Stimulated activated naive B cell treated with anti-CD40 and anti-IgM and Interleukin-4, amounts not matched to agents 10 μg/mL and 1 μg/mL and 100 μg/mL, for 72 hours (primary cell): ENCODE measurements around the gene NRXN3.

Experiments
- ATAC-seq, 2 donors: fragments of 150-1000 bp; cut with Tn5 transposase; replicated peaks; 2 replicates each; pipeline ENCODE4 v1.10.0; 2021; ENCODE audit warnings: moderate library complexity in 1 of 2
- DNase-seq: peaks from one replicate; pipeline ENCODE4 v3.0.0; 2021
- H3K27ac Mint-ChIP-seq: one replicate; pipeline ENCODE4 v1.8.0; 2022; ENCODE audit warnings: mild to moderate bottlenecking, mixed read lengths
- H3K27me3 Mint-ChIP-seq, 2 donors: one replicate each; pipeline ENCODE4 v1.8.0; 2022; ENCODE audit warnings: mixed read lengths in 2 of 2
- H3K36me3 Mint-ChIP-seq, 2 donors: one replicate each; pipeline ENCODE4 v1.8.0; 2022; ENCODE audit warnings: mixed read lengths in 2 of 2, mild to moderate bottlenecking in 1 of 2
- H3K4me1 Mint-ChIP-seq, 2 donors: one replicate each; pipeline ENCODE4 v1.8.0; 2022; ENCODE audit warnings: mixed read lengths in 2 of 2, mild to moderate bottlenecking in 1 of 2
- H3K4me3 Mint-ChIP-seq, 2 donors: one replicate each; pipeline ENCODE4 v1.8.0; 2022; ENCODE audit warnings: mild to moderate bottlenecking in 2 of 2, mixed read lengths in 2 of 2, moderate library complexity in 1 of 2
- H3K9me3 Mint-ChIP-seq, 2 donors: one replicate each; pipeline ENCODE4 v1.8.0; 2022; ENCODE audit warnings: mixed read lengths in 2 of 2, mild to moderate bottlenecking in 1 of 2

Gene NRXN3

DNA sequence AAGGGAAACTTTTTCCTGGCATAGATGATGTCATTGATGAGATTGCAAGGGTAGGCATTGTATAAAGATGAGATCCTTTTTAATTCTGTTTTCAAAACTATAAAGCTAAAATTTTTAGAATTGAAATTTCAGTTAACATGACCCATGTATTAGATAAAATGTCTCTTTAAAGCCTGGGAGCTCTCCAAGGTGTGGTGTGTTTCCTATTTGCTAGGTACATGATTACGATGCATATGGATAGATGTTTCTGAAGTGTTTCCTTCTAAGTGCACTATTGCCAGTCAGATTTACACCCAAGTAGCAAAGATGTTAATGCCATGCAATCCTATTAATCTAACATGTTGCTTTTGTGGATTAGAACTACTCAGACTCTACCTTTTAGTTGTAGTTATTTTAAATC, 1206.4 kb downstream of the NRXN3 start:
- H3K27me3 Mint-ChIP-seq, result no peaks in the 10 kb centered on the region
- peaks cover 2 to 3% of the 10 kb centered on the region in 2 donors for H3K9me3 Mint-ChIP-seq
- no peaks in the 10 kb centered on the region for H3K4me1 Mint-ChIP-seq
- ATAC-seq (no peak), DNase-seq (no peak)
- no peaks in the 10 kb centered on the region for H3K36me3 Mint-ChIP-seq
- no peak overlapping the region for H3K27ac Mint-ChIP-seq
- no peak overlapping the region for H3K4me3 Mint-ChIP-seq

DNA sequence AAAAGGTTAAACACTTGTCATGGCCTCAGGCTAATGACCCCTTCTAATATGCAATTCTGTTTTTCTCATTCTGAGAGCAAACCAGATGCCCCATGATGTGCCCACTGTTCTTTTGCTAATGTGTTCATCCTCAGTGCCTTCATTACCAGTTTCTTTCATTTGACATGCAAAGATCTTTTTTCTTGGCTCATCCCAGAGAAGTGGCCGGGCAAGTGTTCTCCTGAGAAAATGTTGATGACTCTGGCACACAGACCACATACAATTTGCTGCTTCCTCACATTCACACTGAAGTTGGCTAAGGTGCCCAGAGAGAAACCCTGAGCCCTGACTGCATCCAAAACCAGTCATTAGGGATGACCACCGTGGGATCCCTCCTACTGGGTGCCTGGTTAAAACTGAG, 1207.8 kb downstream of the NRXN3 start:
- Mint-ChIP-seq H3K27me3 (no peaks in the 10 kb centered on the region), H3K27ac (no peak overlapping the region), H3K9me3 (peaks cover under 1 to 3% of the 10 kb centered on the region in 2 donors), H3K36me3 (no peaks in the 10 kb centered on the region), H3K4me1 (no peaks in the 10 kb centered on the region), H3K4me3 (no peak overlapping the region)
- no peak for ATAC-seq
- no peak for DNase-seq

DNA sequence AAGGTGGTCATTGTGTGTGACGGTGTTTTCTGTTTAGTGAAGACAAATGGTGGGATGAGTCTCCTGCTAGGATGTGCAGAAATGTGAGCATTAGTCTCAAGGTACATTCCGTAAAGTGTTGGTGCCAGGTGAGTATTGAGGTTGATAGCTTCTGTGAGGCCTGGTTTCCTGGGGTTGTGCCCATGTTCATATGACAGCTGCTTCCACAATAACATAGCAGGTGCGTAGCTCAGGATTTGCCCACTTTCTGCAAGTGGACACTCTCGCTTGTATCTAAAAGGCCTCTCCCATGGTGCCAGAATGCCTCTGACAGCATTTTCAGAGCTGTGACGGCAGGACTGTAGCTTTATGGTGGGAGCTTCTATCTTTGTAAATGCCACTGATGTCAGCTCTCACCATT, 1209.1 kb downstream of the NRXN3 start:
- DNase-seq (no peak), ATAC-seq (no peak)
- H3K27me3 Mint-ChIP-seq, result no peaks in the 10 kb centered on the region
- H3K27ac Mint-ChIP-seq, result no peak overlapping the region
- no peaks in the 10 kb centered on the region for H3K36me3 Mint-ChIP-seq
- H3K4me3 Mint-ChIP-seq, result no peak overlapping the region
- H3K4me1 Mint-ChIP-seq, result no peaks in the 10 kb centered on the region
- peaks cover 0 to 3% of the 10 kb centered on the region in 2 donors for H3K9me3 Mint-ChIP-seq

DNA sequence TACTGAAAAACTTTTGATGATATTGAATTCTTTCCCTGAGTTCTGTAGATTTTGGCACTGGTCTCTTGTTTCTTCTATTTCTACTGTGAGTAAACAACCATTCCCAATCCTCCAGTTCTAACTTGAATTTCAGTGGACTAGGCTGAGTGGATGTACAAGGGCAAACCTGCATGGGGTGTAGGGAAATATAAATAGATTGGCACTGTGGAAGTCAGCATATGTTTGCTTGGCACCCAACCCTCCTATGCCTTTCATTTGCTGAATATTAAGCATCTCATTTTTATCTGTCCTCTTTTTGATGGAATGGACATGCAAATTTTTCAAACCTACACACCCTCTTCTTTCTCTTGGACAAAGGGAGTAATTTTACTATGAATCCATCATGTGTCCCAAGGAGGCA, 1212.9 kb downstream of the NRXN3 start:
- Mint-ChIP-seq H3K4me1 (no peaks in the 10 kb centered on the region), H3K36me3 (no peaks in the 10 kb centered on the region), H3K27me3 (no peaks in the 10 kb centered on the region), H3K9me3 (peaks cover 0 to 3% of the 10 kb centered on the region in 2 donors), H3K27ac (no peak overlapping the region), H3K4me3 (no peak overlapping the region)
- DNase-seq (no peak), ATAC-seq (no peak)

DNA sequence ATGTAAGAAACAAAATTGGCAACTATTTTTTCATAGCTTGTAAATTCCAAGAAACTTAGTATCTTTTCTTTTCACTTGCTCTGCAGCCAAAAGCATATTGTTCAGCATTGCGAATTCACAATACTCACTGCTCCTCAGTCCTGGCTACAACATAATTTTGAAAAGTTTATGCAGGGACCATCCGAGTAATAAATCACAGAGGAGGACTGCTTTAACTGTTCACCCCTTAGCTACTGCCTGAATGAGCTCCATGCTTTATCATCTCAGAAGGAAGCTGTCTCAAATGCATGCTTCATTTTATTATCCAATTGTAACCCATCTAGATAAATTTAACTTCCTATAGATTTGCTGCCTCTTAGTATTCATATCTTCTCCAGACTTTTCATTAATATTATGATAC, 1213.3 kb downstream of the NRXN3 start:
- no peak overlapping the region for H3K4me3 Mint-ChIP-seq
- peaks cover 0 to 3% of the 10 kb centered on the region in 2 donors for H3K9me3 Mint-ChIP-seq
- no peak overlapping the region for H3K27ac Mint-ChIP-seq
- H3K4me1 Mint-ChIP-seq, result no peaks in the 10 kb centered on the region
- H3K27me3 Mint-ChIP-seq, result no peaks in the 10 kb centered on the region
- no peak for DNase-seq
- H3K36me3 Mint-ChIP-seq, result no peaks in the 10 kb centered on the region
- ATAC-seq, result no peak

DNA sequence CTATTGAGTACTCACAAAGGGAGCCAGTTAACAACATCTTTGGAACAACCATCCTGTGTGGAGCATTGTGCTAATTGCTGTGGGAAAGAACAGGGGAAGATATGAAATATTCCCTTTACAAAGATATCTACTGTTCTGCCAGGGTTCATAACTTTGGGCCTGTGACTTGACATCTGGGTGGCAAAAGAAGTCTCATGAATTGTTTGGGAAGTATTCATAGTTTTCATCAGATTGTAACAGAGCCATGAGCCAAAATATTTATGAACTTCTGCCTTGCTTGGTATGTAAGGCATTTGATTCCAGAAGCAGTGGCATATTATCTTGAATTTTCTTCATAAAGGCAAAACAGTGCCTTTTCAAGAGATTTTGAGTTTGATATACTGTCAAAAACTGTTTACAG, 1224.9 kb downstream of the NRXN3 start:
- ATAC-seq, result no peak
- H3K27ac Mint-ChIP-seq, result no peak overlapping the region
- H3K4me1 Mint-ChIP-seq, result no peaks in the 10 kb centered on the region
- H3K9me3 Mint-ChIP-seq, result peaks cover 0 to 1% of the 10 kb centered on the region in 2 donors
- H3K36me3 Mint-ChIP-seq, result no peaks in the 10 kb centered on the region
- H3K27me3 Mint-ChIP-seq, result no peaks in the 10 kb centered on the region
- DNase-seq, result no peak
- no peak overlapping the region for H3K4me3 Mint-ChIP-seq

DNA sequence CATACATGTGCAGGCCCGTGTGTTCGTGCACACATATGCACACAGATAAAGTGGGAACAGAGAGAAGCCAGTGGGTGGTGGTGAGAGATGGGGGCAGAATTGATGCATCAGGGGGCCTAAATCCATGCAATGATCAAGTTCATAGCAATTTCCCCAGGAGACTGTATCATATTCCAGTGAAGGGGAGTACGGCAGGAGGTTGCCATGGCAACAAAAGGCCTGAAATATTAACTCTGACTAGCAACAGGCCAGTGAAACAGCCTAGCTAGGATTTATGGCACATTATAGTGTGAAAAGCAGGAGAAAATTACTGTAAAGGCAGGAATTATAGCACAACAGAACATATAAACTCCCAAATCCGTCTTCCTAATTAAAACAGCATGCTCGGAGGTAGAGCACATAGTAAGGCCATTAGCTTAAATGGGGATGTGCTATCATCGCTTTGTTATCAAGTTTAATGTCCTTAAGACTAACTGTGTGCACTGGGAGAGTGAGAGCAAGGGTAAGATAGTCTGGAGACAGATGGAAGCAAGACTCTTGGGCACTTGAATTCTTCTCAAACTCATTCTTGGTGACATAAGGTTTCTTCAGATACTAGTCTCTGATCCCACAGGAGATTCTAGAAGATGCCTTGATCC, 1234.8 kb downstream of the NRXN3 start:
- H3K4me1 Mint-ChIP-seq, result no peaks in the 10 kb centered on the region
- no peak for DNase-seq
- H3K36me3 Mint-ChIP-seq, result no peaks in the 10 kb centered on the region
- no peak for ATAC-seq
- no peak overlapping the region for H3K4me3 Mint-ChIP-seq
- no peaks in the 10 kb centered on the region for H3K27me3 Mint-ChIP-seq
- no peak overlapping the region for H3K27ac Mint-ChIP-seq
- H3K9me3 Mint-ChIP-seq, result peaks cover 2 to 5% of the 10 kb centered on the region in 2 donors

DNA sequence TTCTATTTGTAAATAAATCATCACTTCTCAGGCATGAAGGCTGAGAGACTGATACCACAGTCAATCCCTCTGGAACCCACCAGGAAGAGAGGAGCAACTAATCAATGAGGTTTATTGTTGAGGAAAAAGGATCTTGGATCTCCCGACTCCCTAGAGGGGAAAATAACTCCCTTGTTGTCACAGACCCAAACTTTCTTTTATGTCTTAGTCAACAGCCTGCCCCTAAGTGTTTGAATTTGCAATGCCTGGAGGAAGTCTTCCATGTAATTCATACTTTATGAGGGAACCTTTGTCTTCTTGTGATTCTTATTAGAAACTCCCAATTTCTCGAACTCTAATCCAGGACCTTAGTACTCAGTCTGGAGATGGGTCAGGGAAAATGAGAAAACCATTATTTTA, 1235.3 kb downstream of the NRXN3 start:
- H3K36me3 Mint-ChIP-seq, result no peaks in the 10 kb centered on the region
- no peak for ATAC-seq
- DNase-seq, result no peak
- no peaks in the 10 kb centered on the region for H3K27me3 Mint-ChIP-seq
- no peak overlapping the region for H3K27ac Mint-ChIP-seq
- H3K4me3 Mint-ChIP-seq, result no peak overlapping the region
- H3K4me1 Mint-ChIP-seq, result no peaks in the 10 kb centered on the region
- H3K9me3 Mint-ChIP-seq, result peaks cover 2 to 5% of the 10 kb centered on the region in 2 donors

DNA sequence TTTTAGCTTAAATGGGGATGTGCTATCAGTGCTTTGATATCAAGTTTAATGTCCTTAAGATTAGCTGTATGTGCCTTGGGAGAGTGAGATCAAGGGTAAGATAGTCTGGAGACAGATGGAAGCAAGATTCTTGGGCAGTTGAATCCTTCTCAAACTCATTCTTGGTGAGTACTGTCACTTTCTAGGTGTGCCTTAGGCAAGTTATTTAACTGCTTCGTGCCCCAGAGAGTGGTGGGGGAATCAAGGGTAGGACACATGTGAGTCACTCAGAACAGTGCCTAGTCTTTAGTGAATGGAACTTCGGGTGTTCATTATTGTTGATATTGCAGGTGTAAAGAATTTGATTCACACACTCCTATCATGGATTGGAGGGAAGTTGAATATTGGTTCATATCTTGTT, 1237.4 kb downstream of the NRXN3 start:
- H3K4me3 Mint-ChIP-seq, result no peak overlapping the region
- DNase-seq (no peak), ATAC-seq (no peak)
- H3K36me3 Mint-ChIP-seq, result no peaks in the 10 kb centered on the region
- peaks cover 2 to 5% of the 10 kb centered on the region in 2 donors for H3K9me3 Mint-ChIP-seq
- no peak overlapping the region for H3K27ac Mint-ChIP-seq
- H3K4me1 Mint-ChIP-seq, result no peaks in the 10 kb centered on the region
- H3K27me3 Mint-ChIP-seq, result no peaks in the 10 kb centered on the region

DNA sequence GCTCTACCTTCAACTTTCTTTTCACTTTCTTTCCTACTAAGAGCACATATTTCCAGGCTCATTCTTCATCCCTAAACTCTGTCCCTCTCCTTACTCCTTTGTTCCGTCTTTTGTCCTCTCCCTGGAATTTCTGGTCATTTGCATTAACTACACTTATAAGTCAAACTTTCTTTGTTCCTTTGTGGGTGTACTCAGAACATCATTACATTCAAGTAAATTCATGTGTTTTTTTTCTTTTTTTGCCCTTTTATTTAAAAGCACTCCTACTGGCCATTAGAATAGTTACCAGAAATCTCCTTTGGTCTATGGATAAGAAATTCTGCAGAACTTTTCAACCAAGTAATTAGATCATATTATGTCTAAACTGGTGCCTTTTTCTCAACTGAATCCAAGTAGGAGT, 1238.5 kb downstream of the NRXN3 start:
- DNase-seq (no peak), ATAC-seq (no peak)
- no peaks in the 10 kb centered on the region for H3K27me3 Mint-ChIP-seq
- no peaks in the 10 kb centered on the region for H3K36me3 Mint-ChIP-seq
- H3K9me3 Mint-ChIP-seq, result peaks cover 2% of the 10 kb centered on the region in 2 donors
- no peak overlapping the region for H3K27ac Mint-ChIP-seq
- no peaks in the 10 kb centered on the region for H3K4me1 Mint-ChIP-seq
- H3K4me3 Mint-ChIP-seq, result no peak overlapping the region

DNA sequence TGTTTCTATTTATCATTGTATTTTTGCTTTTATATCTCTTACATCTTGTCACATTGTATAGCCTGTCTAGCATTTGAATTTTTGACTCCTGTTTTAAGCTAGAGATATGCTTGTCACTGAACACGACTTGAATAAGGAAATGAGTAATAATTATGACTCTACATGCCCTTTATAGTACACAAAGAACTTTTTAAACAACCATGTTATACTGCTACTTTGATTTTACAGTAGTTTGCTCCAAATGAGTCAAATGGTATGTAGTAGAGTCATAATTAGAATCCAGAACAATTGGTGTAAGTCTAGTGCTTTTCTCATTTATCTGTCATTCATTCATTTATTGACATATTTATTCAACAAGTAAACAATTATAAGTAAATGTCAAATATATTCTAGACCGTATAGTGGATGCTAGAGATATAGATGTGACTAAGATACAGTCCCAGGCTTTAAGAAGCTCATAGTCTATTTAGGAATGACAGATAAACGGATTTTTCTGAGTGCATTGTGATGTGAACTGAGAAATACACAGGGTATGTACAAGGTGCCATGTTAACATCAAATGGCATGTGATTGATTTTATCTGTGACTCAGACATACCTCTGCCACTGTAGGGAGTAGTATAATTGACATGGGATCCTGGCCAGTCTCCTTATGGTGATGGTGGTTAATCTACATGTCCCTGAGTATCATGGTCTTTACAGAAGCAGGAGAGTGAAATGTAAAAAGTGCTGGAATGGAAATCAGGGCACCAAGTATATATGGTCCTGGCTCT, 1241.4 kb downstream of the NRXN3 start:
- Mint-ChIP-seq H3K4me3 (no peak overlapping the region), H3K27me3 (no peaks in the 10 kb centered on the region)

DNA sequence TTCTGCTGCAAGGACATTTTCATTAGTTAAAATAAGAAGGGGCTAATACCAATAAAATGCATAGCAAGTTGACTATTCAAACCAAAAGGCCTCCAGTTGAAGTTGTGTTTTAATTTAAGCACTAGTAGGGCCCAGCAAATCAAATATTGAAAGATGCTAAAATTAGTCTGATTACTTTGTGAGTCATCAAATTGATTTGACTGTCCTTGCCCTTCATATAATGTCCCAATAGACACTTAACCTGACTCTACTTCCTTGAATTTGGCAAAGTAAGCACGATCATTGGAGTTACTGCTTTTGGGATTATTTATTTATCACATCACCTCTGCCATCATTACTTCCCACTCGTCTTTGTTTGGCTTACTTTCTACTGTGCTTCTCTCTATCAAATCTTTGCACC, 1242.6 kb downstream of the NRXN3 start:
- Mint-ChIP-seq H3K4me1 (no peaks in the 10 kb centered on the region), H3K9me3 (peaks cover 0 to 2% of the 10 kb centered on the region in 2 donors), H3K4me3 (no peak overlapping the region), H3K36me3 (no peaks in the 10 kb centered on the region), H3K27me3 (no peaks in the 10 kb centered on the region), H3K27ac (no peak overlapping the region)
- DNase-seq (no peak), ATAC-seq (no peak)

More for the DNA sequence above, 1241.4 kb downstream of the NRXN3 start:
- H3K9me3 Mint-ChIP-seq, result peaks cover 0 to under 1% of the 10 kb centered on the region in 2 donors
- H3K27ac Mint-ChIP-seq, result no peak overlapping the region
- DNase-seq, result no peak
- no peaks in the 10 kb centered on the region for H3K4me1 Mint-ChIP-seq
- no peaks in the 10 kb centered on the region for H3K36me3 Mint-ChIP-seq
- no peak for ATAC-seq

DNA sequence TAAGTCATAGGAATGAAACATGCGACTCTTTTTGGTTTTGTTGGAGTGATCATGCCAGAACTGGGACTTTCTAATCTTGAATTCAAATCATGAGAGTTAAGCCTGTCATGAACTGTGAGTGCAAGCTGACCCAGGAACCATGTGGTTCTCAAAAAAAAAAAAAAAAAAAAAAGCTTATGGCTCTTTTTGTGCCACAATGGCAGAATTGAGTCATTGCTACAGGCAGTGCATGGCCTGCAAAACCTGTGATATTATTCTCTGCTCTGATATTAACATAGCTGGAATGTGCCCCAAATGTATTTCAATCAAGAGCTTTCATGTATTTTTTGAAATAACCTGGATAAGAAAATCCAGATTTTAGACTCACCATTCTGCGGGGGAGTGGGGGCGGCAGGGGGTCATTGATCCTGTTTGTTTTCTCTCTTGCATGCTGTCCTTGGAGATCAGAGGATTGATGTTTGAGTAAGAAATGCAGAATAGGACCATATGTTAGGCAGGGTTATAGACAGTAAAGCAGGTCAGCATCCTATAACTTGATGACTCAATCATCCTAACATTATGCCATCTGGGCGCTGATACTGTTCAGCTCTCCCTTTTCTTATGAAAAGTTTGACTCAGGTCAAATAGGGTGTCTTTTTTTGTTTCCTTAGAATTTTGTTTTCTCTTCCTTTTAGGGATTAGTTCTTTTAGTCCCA, 1243.7 kb downstream of the NRXN3 start:
- H3K36me3 Mint-ChIP-seq, result no peaks in the 10 kb centered on the region
- ATAC-seq, result no peak
- no peaks in the 10 kb centered on the region for H3K27me3 Mint-ChIP-seq
- H3K27ac Mint-ChIP-seq, result no peak overlapping the region
- H3K4me1 Mint-ChIP-seq, result no peaks in the 10 kb centered on the region
- no peak overlapping the region for H3K4me3 Mint-ChIP-seq
- H3K9me3 Mint-ChIP-seq, result peaks cover 0 to 2% of the 10 kb centered on the region in 2 donors
- DNase-seq, result no peak

DNA sequence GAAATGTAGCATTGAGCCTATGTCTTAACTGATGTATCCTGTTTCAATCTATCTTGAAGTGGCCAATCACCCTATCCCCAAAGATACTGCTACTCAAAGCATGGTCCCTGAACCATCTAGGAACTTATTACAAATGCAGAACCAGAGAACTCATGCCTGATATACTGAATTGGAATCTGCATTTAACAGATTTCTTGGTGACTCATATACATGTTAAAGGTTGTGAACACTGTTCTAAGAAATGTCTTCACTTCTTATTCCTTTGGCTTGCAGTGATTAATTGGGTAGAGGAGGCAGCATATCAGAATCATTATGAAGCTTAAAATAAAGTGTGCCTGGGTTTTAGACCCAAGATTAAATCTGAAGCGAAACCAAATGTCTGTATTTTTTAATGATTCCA, 1245.6 kb downstream of the NRXN3 start:
- DNase-seq (no peak), ATAC-seq (no peak)
- no peaks in the 10 kb centered on the region for H3K36me3 Mint-ChIP-seq
- H3K4me1 Mint-ChIP-seq, result no peaks in the 10 kb centered on the region
- no peak overlapping the region for H3K4me3 Mint-ChIP-seq
- no peaks in the 10 kb centered on the region for H3K27me3 Mint-ChIP-seq
- H3K27ac Mint-ChIP-seq, result no peak overlapping the region
- H3K9me3 Mint-ChIP-seq, result peaks cover 0 to 2% of the 10 kb centered on the region in 2 donors

DNA sequence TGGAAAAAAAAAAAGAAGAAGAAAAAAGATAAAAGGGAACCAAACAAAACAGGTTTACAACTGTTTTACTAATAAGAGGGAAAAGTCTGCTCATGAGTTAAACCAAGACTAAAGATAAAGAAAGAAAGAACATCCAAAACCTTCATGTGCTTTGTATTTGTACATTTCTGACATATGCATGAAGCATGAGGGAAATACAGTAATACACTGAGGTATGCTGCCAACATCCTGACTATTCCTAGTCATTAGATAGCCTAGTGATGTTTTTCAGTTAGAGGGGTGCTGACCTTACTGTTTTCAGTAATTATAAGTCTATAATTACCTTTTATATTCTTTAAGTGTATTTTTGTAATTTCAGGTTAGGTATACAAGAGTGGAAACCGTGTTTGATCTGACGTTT, 1247.8 kb downstream of the NRXN3 start:
- Mint-ChIP-seq H3K36me3 (no peaks in the 10 kb centered on the region), H3K27ac (no peak overlapping the region), H3K4me1 (no peaks in the 10 kb centered on the region), H3K4me3 (no peak overlapping the region), H3K9me3 (peaks cover 0 to 2% of the 10 kb centered on the region in 2 donors), H3K27me3 (no peaks in the 10 kb centered on the region)
- DNase-seq (no peak), ATAC-seq (no peak)
